ENCODE measurements around the gene ANO6.

DNA sequence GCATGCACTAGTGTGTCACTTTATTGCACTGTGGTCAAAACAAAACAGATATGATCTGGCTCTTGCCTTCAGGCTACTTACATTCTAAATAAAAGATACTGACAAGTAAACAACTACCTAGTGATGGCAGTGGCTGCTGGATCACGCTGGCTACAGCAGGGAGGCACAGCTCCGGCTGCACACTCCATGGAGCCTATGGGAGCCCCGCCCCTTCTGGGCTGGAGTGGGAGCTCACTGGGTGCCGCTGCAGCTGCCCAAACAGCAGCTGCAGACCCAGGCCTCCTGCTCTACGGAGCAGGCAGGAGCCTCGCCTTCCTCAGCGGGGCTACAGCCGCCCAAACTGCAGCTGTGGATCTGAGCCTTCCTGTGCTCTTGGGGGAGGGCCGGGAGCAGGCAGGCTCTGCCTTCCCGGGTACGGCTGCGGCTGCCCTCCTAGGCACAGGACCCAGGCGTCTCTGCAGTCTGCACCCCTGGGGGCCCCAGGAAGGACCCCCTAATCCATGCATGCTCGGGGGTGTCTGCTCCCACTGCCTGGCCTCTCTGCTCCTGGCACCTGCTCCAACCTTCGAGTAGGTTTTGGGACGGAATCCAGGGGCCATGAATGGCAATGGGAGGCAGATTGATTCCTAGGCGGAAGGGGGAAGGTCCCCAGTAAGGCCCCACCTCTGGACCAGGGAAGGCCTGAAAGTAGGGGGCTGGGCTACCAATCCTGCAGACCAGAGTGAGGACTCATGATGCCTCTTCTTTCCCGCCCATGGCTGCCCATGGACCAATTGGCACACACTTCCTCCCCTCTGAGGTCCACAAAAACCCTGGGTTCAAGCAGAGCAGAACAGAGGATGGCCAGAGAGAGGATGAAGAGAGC, 253.1 kb downstream of the ANO6 start:
- TF ChIP-seq, protein P1, sequence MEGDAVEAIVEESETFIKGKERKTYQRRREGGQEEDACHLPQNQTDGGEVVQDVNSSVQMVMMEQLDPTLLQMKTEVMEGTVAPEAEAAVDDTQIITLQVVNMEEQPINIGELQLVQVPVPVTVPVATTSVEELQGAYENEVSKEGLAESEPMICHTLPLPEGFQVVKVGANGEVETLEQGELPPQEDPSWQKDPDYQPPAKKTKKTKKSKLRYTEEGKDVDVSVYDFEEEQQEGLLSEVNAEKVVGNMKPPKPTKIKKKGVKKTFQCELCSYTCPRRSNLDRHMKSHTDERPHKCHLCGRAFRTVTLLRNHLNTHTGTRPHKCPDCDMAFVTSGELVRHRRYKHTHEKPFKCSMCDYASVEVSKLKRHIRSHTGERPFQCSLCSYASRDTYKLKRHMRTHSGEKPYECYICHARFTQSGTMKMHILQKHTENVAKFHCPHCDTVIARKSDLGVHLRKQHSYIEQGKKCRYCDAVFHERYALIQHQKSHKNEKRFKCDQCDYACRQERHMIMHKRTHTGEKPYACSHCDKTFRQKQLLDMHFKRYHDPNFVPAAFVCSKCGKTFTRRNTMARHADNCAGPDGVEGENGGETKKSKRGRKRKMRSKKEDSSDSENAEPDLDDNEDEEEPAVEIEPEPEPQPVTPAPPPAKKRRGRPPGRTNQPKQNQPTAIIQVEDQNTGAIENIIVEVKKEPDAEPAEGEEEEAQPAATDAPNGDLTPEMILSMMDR (IDR thresholded peaks at IDR 0.05; ENCODE audit: low read length), result no peak
- no peak for TF ChIP-seq EZH2 (optimal IDR thresholded peaks at IDR 0.05; ENCODE audit: low read depth, low read length)
